RCC 7860 (cell line): Measurements from ENCODE around the gene PGBD5.

ENCODE experiments used
- DNase-seq: peaks from one replicate; pipeline ENCODE4 v3.0.0-alpha.2; 2015; ENCODE audit warnings: low spot score
- FAIRE-seq: peaks from 2 replicates; lab custom pipeline; 2012; peaks lifted over from hg19 to GRCh38; lab: Jason Lieb, UNC

PGBD5 gene

GRCh38 chr1:230377851-230378250 lies 48.3 kb downstream of the PGBD5 start:
- FAIRE-seq (no peak), DNase-seq (no peak)

GRCh38 chr1:230377324-230377723 lies 48.8 kb downstream of the PGBD5 start:
- DNase-seq (no peak), FAIRE-seq (no peak)

GRCh38 chr1:230376296-230376695 lies 49.8 kb downstream of the PGBD5 start:
- FAIRE-seq (no peak), DNase-seq (no peak)

- DNase-seq: no peak
- no peak for FAIRE-seq
Observed at GRCh38 chr1:230375780-230376179, 50.4 kb downstream of the PGBD5 start.

- DNase-seq: no peak
- FAIRE-seq: no peak
Observed at GRCh38 chr1:230375147-230375546, 51.0 kb downstream of the PGBD5 start.

- DNase-seq (no peak), FAIRE-seq (no peak)
Observed at GRCh38 chr1:230371923-230372703, 54.0 kb downstream of the PGBD5 start.

DNA sequence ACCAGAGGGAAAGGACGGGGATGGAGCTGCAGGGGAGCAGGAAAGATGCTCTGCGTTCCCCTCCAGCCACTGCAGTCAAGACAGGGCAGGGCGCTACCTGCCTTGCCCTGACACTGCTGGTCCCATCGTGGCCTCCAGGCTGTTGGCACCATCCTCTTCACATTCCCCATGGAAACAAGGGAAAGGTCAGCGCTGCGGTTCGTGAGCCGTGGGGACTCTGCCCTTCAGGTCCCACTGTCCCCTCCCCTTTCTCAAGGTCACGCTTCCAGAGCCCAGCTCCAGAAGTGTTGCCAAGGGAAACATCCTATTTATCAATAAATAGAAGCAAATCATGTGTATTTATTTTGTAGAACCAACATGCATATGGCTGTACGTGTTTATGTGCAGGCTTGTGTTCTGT lies 56.0 kb downstream of the PGBD5 start:
- FAIRE-seq: no peak
- no peak for DNase-seq

- no peak for FAIRE-seq
- DNase-seq: no peak
Observed at GRCh38 chr1:230368871-230369270, 57.3 kb downstream of the PGBD5 start.

- FAIRE-seq (no peak), DNase-seq (no peak)
Observed at GRCh38 chr1:230368363-230368762, 57.8 kb downstream of the PGBD5 start.

DNA sequence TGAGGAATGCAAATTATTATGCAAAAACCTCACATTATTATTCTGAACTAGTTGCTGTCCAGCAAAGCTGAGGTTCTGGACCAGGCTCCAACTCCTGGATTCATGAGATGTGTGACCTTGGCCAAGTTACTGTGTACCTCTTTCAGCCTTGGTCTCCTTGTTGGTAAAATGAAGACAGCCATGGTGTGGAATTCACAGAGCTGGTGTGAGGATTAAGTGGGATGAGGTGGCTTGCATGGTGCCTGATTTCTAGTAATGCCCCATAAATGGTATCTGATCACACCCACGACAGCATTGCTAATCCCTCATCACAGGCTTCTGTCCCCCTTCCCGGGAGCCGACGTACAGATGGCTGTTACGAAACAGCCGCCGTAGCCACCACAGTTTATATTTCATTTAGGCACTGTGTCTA lies 59.6 kb downstream of the PGBD5 start:
- FAIRE-seq (no peak), DNase-seq (no peak)

DNA sequence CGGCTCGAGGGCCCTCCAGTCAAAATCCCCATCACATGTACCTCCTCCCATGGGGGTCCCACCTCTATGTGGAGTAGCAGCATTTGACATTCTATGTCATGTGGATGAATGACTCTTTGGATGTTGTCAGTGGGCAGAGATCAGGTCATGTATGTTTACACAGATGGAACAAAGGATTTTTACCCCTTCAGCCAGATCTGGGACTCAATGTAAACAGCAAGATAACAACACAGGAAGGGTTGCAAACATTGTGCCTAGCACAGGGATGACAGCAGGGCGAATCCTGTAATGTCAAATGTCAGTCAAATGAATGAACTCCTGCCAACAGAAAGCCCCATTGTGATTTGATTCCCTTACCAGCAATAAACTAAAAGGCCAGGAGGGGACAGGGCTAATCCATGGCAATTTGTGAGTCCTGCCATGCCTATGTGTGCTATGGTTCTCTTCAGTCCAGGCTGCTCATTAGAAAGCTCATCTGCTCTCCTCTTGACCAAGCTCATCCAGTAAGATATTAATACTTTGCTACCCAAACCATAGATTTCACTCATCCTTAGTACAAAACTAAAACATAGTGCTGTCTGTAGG lies 60.3 kb downstream of the PGBD5 start:
- FAIRE-seq (no peak), DNase-seq (no peak)

GRCh38 chr1:230362949-230363348 lies 63.2 kb downstream of the PGBD5 start:
- no peak for FAIRE-seq

DNA sequence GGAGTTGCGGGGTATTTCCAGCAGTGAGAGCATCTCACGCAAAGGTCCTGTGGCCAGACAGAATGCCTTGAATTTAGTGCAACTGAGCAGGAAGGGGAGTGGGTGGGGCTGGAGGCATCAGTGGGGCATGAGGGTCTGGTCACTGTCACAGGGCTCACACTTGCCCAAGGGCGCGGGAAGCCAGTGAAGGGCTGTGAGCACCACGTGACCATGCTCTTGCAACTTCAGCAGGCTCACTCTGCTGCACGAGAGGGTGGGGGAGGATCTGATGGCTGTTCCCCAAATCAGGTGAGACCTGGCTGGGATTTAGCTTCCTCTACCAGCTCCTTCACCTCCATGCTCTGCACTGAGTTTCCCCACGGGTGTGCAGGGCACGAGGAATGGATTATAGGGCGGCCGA lies 64.2 kb downstream of the PGBD5 start:
- DNase-seq (no peak), FAIRE-seq (no peak)

More at GRCh38 chr1:230362949-230363348, 63.2 kb downstream of the PGBD5 start:
- DNase-seq: no peak

DNA sequence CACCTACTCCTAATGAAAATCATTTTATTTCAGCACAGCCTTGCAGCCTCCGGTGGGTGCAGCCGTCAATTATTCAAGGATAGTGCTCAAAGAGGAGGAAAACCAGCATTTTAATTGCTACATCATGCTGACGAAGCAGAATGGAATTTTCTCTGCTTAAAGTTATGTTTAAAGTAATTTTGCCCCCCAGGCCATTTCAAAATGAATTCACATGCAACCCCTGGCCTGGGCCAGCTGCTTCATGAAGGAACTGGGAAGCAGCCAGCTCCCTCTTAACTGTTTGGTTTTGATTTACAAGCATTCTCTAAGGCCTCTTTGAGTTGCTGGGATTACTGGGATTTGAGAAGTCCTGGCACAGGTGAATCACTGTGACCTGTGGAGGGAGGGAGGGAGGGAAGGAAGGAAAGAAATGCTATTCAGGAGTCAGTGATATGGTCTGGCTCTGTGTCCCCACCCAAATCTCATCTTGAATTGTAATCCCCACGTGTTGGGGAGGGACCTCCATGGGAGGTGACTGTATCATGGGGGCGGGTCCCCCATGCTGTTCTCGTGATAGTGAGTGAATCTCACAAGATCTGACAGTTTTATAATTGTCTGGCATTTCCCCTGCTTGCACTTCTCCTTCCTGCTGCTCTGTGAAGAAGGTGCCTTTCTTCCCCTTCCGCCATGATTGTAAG lies 66.0 kb downstream of the PGBD5 start:
- FAIRE-seq (no peak), DNase-seq (no peak)

- no peak for FAIRE-seq
- DNase-seq: no peak
Observed at GRCh38 chr1:230356869-230357794, 69.0 kb downstream of the PGBD5 start.

GRCh38 chr1:230356190-230356589 lies 69.9 kb downstream of the PGBD5 start:
- DNase-seq (no peak), FAIRE-seq (no peak)

GRCh38 chr1:230355594-230355993 lies 70.5 kb downstream of the PGBD5 start:
- FAIRE-seq (no peak), DNase-seq (no peak)

- FAIRE-seq (no peak), DNase-seq (no peak)
Observed at GRCh38 chr1:230355128-230355527, 71.0 kb downstream of the PGBD5 start.

DNA sequence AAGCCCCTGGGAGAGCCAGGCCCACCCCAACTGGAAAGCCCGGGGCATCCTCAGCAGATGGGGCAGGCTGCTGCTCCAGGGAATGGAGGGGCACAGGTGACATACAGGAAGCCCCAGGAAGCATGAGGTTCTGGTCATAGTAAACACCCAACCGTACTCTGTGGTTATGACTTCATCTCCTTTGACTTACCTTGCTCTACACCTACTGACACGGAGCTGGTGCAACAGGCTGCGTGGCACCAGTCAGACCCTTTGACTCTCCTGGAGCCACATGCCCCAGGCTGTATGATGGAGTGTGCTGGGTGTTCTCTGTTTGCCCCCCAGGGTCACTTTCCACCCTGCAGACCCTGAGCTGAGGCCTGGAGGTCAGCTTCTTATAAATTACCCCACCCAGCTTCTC lies 72.1 kb downstream of the PGBD5 start:
- FAIRE-seq: no peak
- no peak for DNase-seq

DNA sequence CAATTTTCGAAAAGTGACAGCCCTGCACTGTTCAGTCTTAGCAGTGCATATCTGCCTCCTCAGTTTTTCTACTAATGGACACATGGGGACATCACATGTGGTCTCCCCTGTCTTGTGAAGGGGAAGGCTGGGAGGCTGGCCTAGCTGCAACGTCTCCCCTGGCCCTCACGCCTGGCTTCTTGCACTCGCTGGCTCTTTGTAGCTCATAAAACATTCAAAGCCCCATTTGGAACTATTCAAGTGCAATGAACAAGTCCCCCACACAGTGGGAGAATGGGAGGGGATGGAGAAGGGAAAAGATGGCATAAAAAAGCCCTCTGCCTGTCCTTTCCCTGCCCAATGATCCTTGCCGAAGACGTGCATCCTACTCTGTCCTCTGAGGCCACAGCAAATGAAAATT lies 73.6 kb downstream of the PGBD5 start:
- no peak for FAIRE-seq

GRCh38 chr1:230351983-230352382 lies 74.1 kb downstream of the PGBD5 start:
- FAIRE-seq (no peak), DNase-seq (no peak)

More for the DNA sequence above, 73.6 kb downstream of the PGBD5 start:
- no peak for DNase-seq
